Prostate gland (tissue), 2 donors: ENCODE data around the gene MITF.

Experiments
- CTCF ChIP-seq, 4 experiments: fragments of 200-600 bp in 2 of 4; fragments of 450-650 bp in 2 of 4; sonication (generic) in 2 of 4; IDR thresholded peaks; 1 replicate in 3 of 4; 2 replicates in 1 of 4; pipeline ENCODE4 v1.5.1; 2016 to 2019; ENCODE audit warnings: antibody characterized with exemption in 4 of 4, mild to moderate bottlenecking in 2 of 4, moderate library complexity in 2 of 4
- POLR2A ChIP-seq: fragments of 450-650 bp; IDR thresholded peaks from one replicate; pipeline ENCODE4 v1.6.1; 2016; ENCODE audit warnings: antibody characterized with exemption, mild to moderate bottlenecking

GRCh38 chr3:69786854-69787253 lies 47.6 kb downstream of the MITF start:
- no peak for TF ChIP-seq CTCF (IDR thresholded peaks at IDR 0.05)
- TF ChIP-seq POLR2A = no peak
